GM12878 (cell line): ENCODE measurements around the gene SLC31A1. TPM values are rescaled to one million over a fixed set of nuclear protein-coding genes. Genes with fewer than 3 reads are reported as not detected.

Experiments used
- ATAC-seq: fragments of 200-7000 bp; cut with Tn5 transposase; 3 replicates; pipeline ENCODE4 v1.9.1; 2020; ENCODE audit warnings: mild to moderate bottlenecking, moderate library complexity
- BruUV-seq: library from RNA; stranded (reverse); fragments of 400-500 nt; replicated peaks from 2 replicates; lab custom pipeline; 2021; lab: Mats Ljungman, UMichigan
- CTCF ChIA-PET: fragments of 300-600 bp; sonication (Branson Sonifier 250); formaldehyde crosslinking; extraction: SDS; loops from one replicate; lab custom pipeline; 2021; ENCODE audit warnings: inconsistent platforms; lab: Yijun Ruan, JAX
- POLR2A ChIA-PET: fragments of 350-600 bp; formaldehyde crosslinking; extraction: SDS; loops from one replicate; lab custom pipeline; 2021; ENCODE audit warnings: inconsistent platforms; lab: Charles Lee
- RAD21 ChIA-PET: fragments of 300-600 bp; sonication (Branson Sonifier 250); formaldehyde crosslinking; loops from one replicate; lab custom pipeline; 2023; ENCODE audit warnings: antibody characterized with exemption; ENCODE audit not compliant: unreplicated experiment; lab: Charles Lee
- SMC1A ChIA-PET: fragments of 300-600 bp; sonication (Branson Sonifier 250); formaldehyde crosslinking; loops from one replicate; lab custom pipeline; 2023; ENCODE audit not compliant: unreplicated experiment, uncharacterized antibody; lab: Charles Lee
- DNase-seq: peaks from one replicate; pipeline ENCODE4 v3.0.0-alpha.2; 2011; ENCODE audit warnings: low read depth, low spot score
- FAIRE-seq: peaks from 3 replicates; lab custom pipeline; 2011; peaks lifted over from hg19 to GRCh38; lab: Jason Lieb, UNC
- H2AFZ ChIP-seq: 2 replicates; pipeline ENCODE4 v1.6.0; 2011; ENCODE audit warnings: low read depth, low read length, control low read depth; ENCODE audit not compliant: control insufficient read depth
- H3K27ac ChIP-seq: 2 replicates; pipeline ENCODE4 v1.5.1; 2011; ENCODE audit warnings: control low read depth; ENCODE audit not compliant: control insufficient read depth, insufficient read depth
- H3K27me3 ChIP-seq, 2 experiments: replicated peaks in 1 of 2; 2 replicates each; pipeline versions ENCODE4 v1.6.0 to v1.6.1; 2011; ENCODE audit warnings: low read length in 1 of 2; ENCODE audit not compliant: control insufficient read depth in 2 of 2, insufficient read depth in 2 of 2
- H3K36me3 ChIP-seq, 2 experiments: 2 replicates each; pipeline ENCODE4 v1.5.1; 2011; ENCODE audit warnings: low read length in 1 of 2; ENCODE audit not compliant: control insufficient read depth in 2 of 2, insufficient read depth in 2 of 2
- H3K4me1 ChIP-seq: 2 replicates; pipeline ENCODE4 v1.6.1; 2011; ENCODE audit warnings: mild to moderate bottlenecking, low read length, moderate library complexity, mixed read lengths; ENCODE audit not compliant: control insufficient read depth, insufficient read depth
- H3K4me2 ChIP-seq: 2 replicates; pipeline ENCODE4 v1.6.0; 2011; ENCODE audit warnings: control low read depth; ENCODE audit not compliant: control insufficient read depth, insufficient read depth
- H3K4me3 ChIP-seq: fragments of 200-600 bp; sonication (generic); 2 replicates; pipeline ENCODE4 v1.5.1; 2016
- H3K79me2 ChIP-seq: 2 replicates; pipeline ENCODE4 v1.6.0; 2011; ENCODE audit warnings: low read length; ENCODE audit not compliant: control insufficient read depth, insufficient read depth
- H3K9ac ChIP-seq: 2 replicates; pipeline ENCODE4 v1.8.0; 2011; ENCODE audit warnings: low read length, control low read depth, mixed read lengths; ENCODE audit not compliant: control insufficient read depth, insufficient read depth
- H3K9me3 ChIP-seq: replicated peaks from 3 replicates; pipeline ENCODE4 v1.5.1; 2011; ENCODE audit warnings: mild to moderate bottlenecking, low read length; ENCODE audit not compliant: control insufficient read depth, insufficient read depth
- H4K20me1 ChIP-seq: 2 replicates; pipeline ENCODE4 v1.6.0; 2011; ENCODE audit not compliant: control insufficient read depth, insufficient read depth
- MTA2 ChIP-seq: fragments of 450-650 bp; IDR thresholded peaks from 2 replicates; pipeline ENCODE4 v1.6.1; 2016; ENCODE audit warnings: low read depth, mild to moderate bottlenecking, moderate library complexity
- NFXL1 ChIP-seq: fragments of 450-650 bp; IDR thresholded peaks from 2 replicates; pipeline ENCODE4 v1.6.1; 2017; ENCODE audit warnings: antibody characterized with exemption, mild to moderate bottlenecking, borderline replicate concordance
- SUZ12 ChIP-seq: fragments of 200-600 bp; sonication (generic); IDR thresholded peaks from one replicate; pipeline ENCODE4 v1.6.1; 2018; ENCODE audit warnings: antibody characterized with exemption, mild to moderate bottlenecking; ENCODE audit not compliant: unreplicated experiment
- TCF3 ChIP-seq: IDR thresholded peaks from 2 replicates; pipeline ENCODE4 v1.6.1; 2012; ENCODE audit warnings: low read depth, mild to moderate bottlenecking, low read length, borderline replicate concordance; ENCODE audit not compliant: insufficient read depth
- USF1 ChIP-seq: IDR thresholded peaks from 2 replicates; pipeline ENCODE4 v1.6.1; 2011; ENCODE audit warnings: borderline replicate concordance, low read depth, mild to moderate bottlenecking, moderate library complexity, mixed read lengths, low read length; ENCODE audit not compliant: insufficient read depth; ENCODE audit errors: extremely low read length
- ZNF687 ChIP-seq: fragments of 450-650 bp; IDR thresholded peaks from 2 replicates; pipeline ENCODE4 v1.6.1; 2017; ENCODE audit warnings: mild to moderate bottlenecking, moderate library complexity
- whole genome bisulfite sequencing: methylation state at CpG from one replicate; pipeline ENCODE4 v1.1.6; 2016; ENCODE audit warnings: low lambda C conversion rate; ENCODE audit not compliant: insufficient replicate concordance, insufficient coverage; ENCODE audit errors: missing lambda C conversion rate; 5-methylcytosine and 5-hydroxymethylcytosine counted together
- in situ Hi-C: fragments of 300-500 bp; cut with MboI; formaldehyde crosslinking; loops from 9 replicates; pipeline ENCODE4 v1.14.3; 2018; ENCODE audit warnings: mixed read lengths
- intact Hi-C: fragments of 100-400 bp; cut with micrococcal nuclease; formaldehyde crosslinking; loops from one replicate; pipeline ENCODE4 v1.14.2; 2022; ENCODE audit not compliant: unreplicated experiment
- polyA plus RNA-seq, 11 experiments: library from polyadenylated mRNA; depleted of rRNA in 4 of 11; unstranded in 6 of 11; stranded (reverse) in 5 of 11; fragments of >200 nt; fragmentation: Nextera tagmentation in 4 of 11; fragmentation: Illumina TruSeq in 1 of 11; extraction: Ambion mirVana in 4 of 11; extraction: Trizol in 1 of 11; gene quantifications; 1 replicate in 1 of 11; 2 replicates in 10 of 11; pipeline versions ENCODE4 v1.2.1 to v1.2.3, GENCODE V29; 2011 to 2016; ENCODE audit warnings: inconsistent platforms in 2 of 11, missing spikeins in 2 of 11, low read depth in 1 of 11
- total RNA-seq, 4 experiments: library from RNA; depleted of rRNA in 3 of 4; stranded (reverse); fragments of >200 nt in 3 of 4; fragmentation: Illumina TruSeq in 1 of 4; extraction: Trizol in 1 of 4; gene quantifications; 2 replicates each; pipeline versions ENCODE4 v1.2.1 to v1.2.3, GENCODE V29; 2013 to 2021

SLC31A1 gene
- total and polyA plus RNA-seq, 10 of the 15 experiments (the other 5 are each of a cell fraction or from before 2014, with no cell fraction given), result 7.3 to 16.2 (median 10.5) TPM

GRCh38 chr9:113179839-113180238, 41.5 kb upstream of the SLC31A1 start:
- no peak overlapping the region for H3K27ac ChIP-seq
- no peak overlapping the region for H3K9ac ChIP-seq
- H3K4me3 ChIP-seq, result no peak overlapping the region
- intact Hi-C loops (no loop called here), in situ Hi-C loops (no loop called here)
- no peak for ATAC-seq
- CTCF ChIA-PET, result interaction anchor here (1.2 to 1.3 kb wide), 3 partner anchors 10 to 95 kb away, joined by 3 to 4 read pairs (median 4); no protein-coding TSS in a partner anchor
- no peaks in the 10 kb centered on the region for H4K20me1 ChIP-seq
- DNase-seq, result no peak
- no peaks in the 10 kb centered on the region for H3K27me3 ChIP-seq
- POLR2A ChIA-PET, result no interaction called here
- SMC1A ChIA-PET, result interaction anchor here (0.9 to 1.4 kb wide), 2 partner anchors 24 to 95 kb away, joined by 3 to 4 read pairs; no protein-coding TSS in a partner anchor
- no peaks in the 10 kb centered on the region for H3K4me1 ChIP-seq
- no peaks in the 10 kb centered on the region for H3K79me2 ChIP-seq
- RAD21 ChIA-PET, result interaction anchor here (0.8 to 1.3 kb wide), 2 partner anchors 29 to 93 kb away, joined by 4 to 7 read pairs; partner anchors contain the start of gene SLC31A2
- no peak overlapping the region for H2AFZ ChIP-seq
- peaks cover 10 to 56% of the 10 kb centered on the region in 2 experiments for H3K36me3 ChIP-seq
- FAIRE-seq, result no peak
- TF ChIP-seq NFXL1 (no peak), TCF3 (no peak), MTA2 (no peak), ZNF687 (no peak), USF1 (no peak), SUZ12 (no peak)
- TF ChIP-seq, all 136 proteins: peak for 0
- WGBS, result 43% methylated on average over 1 of the region's 1 CpG
- no TSS peak for BruUV-seq
- Histone ChIP-seq H3K4me2 (no peak overlapping the region), H3K9me3 (no peaks in the 10 kb centered on the region)
